Type B pancreatic cell (in vitro differentiated cells): ENCODE measurements around the gene E4F1. TPM values are rescaled to one million over a fixed set of nuclear protein-coding genes. Genes with fewer than 3 reads are reported as not detected.

Experiments
- DNase-seq: peaks from one replicate; pipeline ENCODE4 v3.0.0; 2021; ENCODE audit warnings: mixed read lengths; ENCODE audit not compliant: unreplicated experiment; ENCODE audit errors: extremely low spot score
- H3K27ac Mint-ChIP-seq: 2 replicates; pipeline ENCODE4 v1.8.0; 2021; ENCODE audit warnings: mild to moderate bottlenecking, mixed read lengths
- H3K27me3 Mint-ChIP-seq: 2 replicates; pipeline ENCODE4 v1.8.0; 2021; ENCODE audit warnings: mixed read lengths
- H3K36me3 Mint-ChIP-seq: 2 replicates; pipeline ENCODE4 v1.8.0; 2021; ENCODE audit warnings: mixed read lengths
- H3K4me1 Mint-ChIP-seq: one replicate; pipeline ENCODE4 v1.8.0; 2021; ENCODE audit warnings: mixed read lengths; ENCODE audit not compliant: unreplicated experiment
- H3K4me3 Mint-ChIP-seq: 2 replicates; pipeline ENCODE4 v1.8.0; 2021; ENCODE audit warnings: mild to moderate bottlenecking, mixed read lengths
- H3K9me3 Mint-ChIP-seq: 2 replicates; pipeline ENCODE4 v1.8.0; 2021; ENCODE audit warnings: mixed read lengths
- total RNA-seq: library from RNA; stranded (reverse); gene quantifications from 2 replicates; pipeline ENCODE4 v1.2.1, GENCODE V29; 2021; ENCODE audit warnings: low replicate concordance
- TF ChIP-seq, protein P1 (sequence below): fragments of 200-600 bp; sonication (generic); conservative IDR thresholded peaks from 2 replicates; pipeline ENCODE4 v1.5.0; 2021; ENCODE audit warnings: antibody characterized with exemption, mild to moderate bottlenecking

Gene E4F1
- total RNA-seq, 1 donor from 2014 or later = 30.4 TPM

DNA sequence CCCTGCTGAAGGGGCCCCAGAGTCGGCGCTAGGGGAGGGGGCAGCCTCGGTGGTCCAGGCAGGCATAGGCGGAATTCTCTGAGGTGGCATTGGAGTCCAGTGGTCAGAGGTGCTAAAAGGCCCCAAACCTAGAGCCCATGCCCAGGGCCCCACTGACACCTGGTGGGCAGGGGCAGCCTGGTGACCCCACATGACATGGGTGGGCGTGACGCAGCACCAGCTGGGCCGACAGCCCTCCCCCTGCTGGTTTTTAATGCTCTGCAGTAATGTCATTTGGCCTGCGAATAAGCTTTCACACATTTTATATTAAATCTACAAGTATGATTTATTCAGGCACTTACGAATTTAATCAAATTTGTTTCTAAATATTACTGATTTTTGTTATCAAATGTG, 46.7 kb downstream of the E4F1 start:
- peaks cover 5% of the 10 kb centered on the region for H3K36me3 Mint-ChIP-seq
- no peak for DNase-seq
- peak overlapping the region; percentile 94 for H3K4me3 Mint-ChIP-seq
- no peaks in the 10 kb centered on the region for H3K9me3 Mint-ChIP-seq
- H3K4me1 Mint-ChIP-seq = peaks cover 21% of the 10 kb centered on the region
- H3K27ac Mint-ChIP-seq = no peak overlapping the region
- TF ChIP-seq, protein P1, sequence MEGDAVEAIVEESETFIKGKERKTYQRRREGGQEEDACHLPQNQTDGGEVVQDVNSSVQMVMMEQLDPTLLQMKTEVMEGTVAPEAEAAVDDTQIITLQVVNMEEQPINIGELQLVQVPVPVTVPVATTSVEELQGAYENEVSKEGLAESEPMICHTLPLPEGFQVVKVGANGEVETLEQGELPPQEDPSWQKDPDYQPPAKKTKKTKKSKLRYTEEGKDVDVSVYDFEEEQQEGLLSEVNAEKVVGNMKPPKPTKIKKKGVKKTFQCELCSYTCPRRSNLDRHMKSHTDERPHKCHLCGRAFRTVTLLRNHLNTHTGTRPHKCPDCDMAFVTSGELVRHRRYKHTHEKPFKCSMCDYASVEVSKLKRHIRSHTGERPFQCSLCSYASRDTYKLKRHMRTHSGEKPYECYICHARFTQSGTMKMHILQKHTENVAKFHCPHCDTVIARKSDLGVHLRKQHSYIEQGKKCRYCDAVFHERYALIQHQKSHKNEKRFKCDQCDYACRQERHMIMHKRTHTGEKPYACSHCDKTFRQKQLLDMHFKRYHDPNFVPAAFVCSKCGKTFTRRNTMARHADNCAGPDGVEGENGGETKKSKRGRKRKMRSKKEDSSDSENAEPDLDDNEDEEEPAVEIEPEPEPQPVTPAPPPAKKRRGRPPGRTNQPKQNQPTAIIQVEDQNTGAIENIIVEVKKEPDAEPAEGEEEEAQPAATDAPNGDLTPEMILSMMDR = no peak
- no peaks in the 10 kb centered on the region for H3K27me3 Mint-ChIP-seq

DNA sequence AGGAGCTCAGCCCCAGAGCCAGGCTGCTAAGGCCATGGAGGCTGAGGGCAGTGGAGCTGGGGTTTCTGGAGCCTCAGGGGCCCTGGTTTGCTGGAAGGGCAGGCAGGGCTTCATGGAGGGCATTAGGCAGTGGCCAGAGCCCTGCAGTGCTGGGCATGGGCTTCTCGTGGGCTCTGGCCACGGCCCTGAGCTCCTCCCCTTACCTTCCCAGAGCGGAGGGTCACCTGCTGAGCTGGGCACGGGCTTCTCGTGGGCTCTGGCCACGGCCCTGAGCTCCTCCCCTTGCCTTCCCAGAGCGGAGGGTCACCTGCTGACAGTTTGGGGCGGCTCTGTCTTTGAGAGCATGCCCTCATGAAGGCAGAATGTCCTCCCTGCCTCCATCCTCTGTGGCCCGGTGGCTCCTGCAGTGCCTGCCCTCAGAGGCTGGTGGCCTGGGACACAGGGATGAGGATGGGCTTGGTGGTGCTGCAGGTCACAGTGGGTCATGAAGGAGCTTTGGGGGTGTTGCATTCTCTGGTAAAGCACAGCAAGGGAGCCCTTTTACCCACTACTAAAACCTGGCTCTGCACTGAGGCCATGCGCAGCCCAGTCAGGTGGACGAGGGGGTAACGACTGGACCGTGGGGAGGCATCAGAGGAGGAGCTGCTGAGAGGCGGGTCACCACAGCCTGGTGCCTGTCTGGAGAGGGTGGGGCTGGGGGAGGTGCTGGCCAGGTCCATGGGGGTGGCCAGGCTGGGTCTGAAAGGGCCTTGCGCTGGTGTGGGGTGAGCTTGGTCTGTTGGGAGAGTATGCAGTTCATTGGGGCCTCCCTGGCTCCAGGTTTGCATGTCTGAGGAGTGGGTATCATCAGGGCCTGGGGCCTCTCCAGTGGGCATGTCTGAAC, 47.4 kb downstream of the E4F1 start:
- Mint-ChIP-seq H3K4me1 (peaks cover 16% of the 10 kb centered on the region), H3K27ac (no peak overlapping the region), H3K4me3 (peak overlapping the region; percentile 59), H3K27me3 (no peaks in the 10 kb centered on the region), H3K36me3 (peaks cover 5% of the 10 kb centered on the region), H3K9me3 (no peaks in the 10 kb centered on the region)
- DNase-seq = no peak
- TF ChIP-seq, protein P1 = no peak

GRCh38 chr16:2271848-2272461, 48.6 kb downstream of the E4F1 start:
- no peaks in the 10 kb centered on the region for H3K27me3 Mint-ChIP-seq
- H3K4me3 Mint-ChIP-seq = no peak overlapping the region
- TF ChIP-seq, protein P1 = no peak
- no peak overlapping the region for H3K27ac Mint-ChIP-seq
- no peak for DNase-seq
- peaks cover under 1% of the 10 kb centered on the region for H3K36me3 Mint-ChIP-seq
- no peaks in the 10 kb centered on the region for H3K9me3 Mint-ChIP-seq
- H3K4me1 Mint-ChIP-seq = peaks cover 6% of the 10 kb centered on the region

DNA sequence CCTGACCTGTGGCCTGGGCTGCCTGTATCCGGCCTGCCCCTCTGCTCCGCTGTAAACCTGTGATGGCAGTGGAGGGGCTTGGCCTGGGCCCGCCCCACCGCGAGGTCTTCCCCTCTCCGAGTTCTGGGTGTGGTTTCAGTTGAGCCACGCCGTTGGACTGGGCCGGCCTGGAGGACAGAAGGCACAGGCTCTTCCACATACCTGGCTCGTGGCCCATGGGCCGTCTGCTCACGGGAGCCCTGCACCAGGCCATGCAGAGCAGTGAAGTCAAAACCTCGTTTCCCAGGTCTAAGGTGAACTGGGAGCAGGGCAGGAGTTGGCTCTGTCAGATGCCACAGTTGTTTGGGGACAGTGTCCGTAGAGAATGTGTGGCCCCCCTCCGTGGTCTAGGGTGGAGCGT, 50.1 kb downstream of the E4F1 start:
- no peaks in the 10 kb centered on the region for H3K9me3 Mint-ChIP-seq
- no peak overlapping the region for H3K27ac Mint-ChIP-seq
- no peaks in the 10 kb centered on the region for H3K36me3 Mint-ChIP-seq
- H3K4me1 Mint-ChIP-seq = peaks cover 5% of the 10 kb centered on the region
- H3K4me3 Mint-ChIP-seq = no peak overlapping the region
- TF ChIP-seq, protein P1 = no peak
- no peaks in the 10 kb centered on the region for H3K27me3 Mint-ChIP-seq
- no peak for DNase-seq

GRCh38 chr16:2273931-2274330, 50.5 kb downstream of the E4F1 start:
- Mint-ChIP-seq H3K4me1 (peaks cover 5% of the 10 kb centered on the region), H3K27ac (no peak overlapping the region), H3K36me3 (no peaks in the 10 kb centered on the region), H3K4me3 (no peak overlapping the region), H3K27me3 (no peaks in the 10 kb centered on the region), H3K9me3 (no peaks in the 10 kb centered on the region)
- TF ChIP-seq, protein P1 = no peak
- no peak for DNase-seq
